GM21360 (cell line): ENCODE data around the gene TXNDC8.

Experiments used
- ATAC-seq: cut with Tn5 transposase; IDR thresholded peaks from one replicate; pipeline ENCODE4 v1.9.1; 2021; ENCODE audit warnings: mild to moderate bottlenecking, moderate library complexity; ENCODE audit not compliant: unreplicated experiment

Gene TXNDC8

GRCh38 chr9:110282739-110283081 lies 55.0 kb downstream of the TXNDC8 start:
- no peak for ATAC-seq

- no peak for ATAC-seq
Measured at GRCh38 chr9:110282018-110282738, 55.5 kb downstream of the TXNDC8 start.

- no peak for ATAC-seq
Measured at GRCh38 chr9:110278080-110278707, 59.5 kb downstream of the TXNDC8 start.

GRCh38 chr9:110276781-110277180 lies 60.9 kb downstream of the TXNDC8 start:
- ATAC-seq: no peak

- ATAC-seq: no peak
Measured at GRCh38 chr9:110270211-110270995, 67.3 kb downstream of the TXNDC8 start.

GRCh38 chr9:110266795-110267194 lies 70.9 kb downstream of the TXNDC8 start:
- ATAC-seq: no peak

GRCh38 chr9:110261632-110262031 lies 76.0 kb downstream of the TXNDC8 start:
- ATAC-seq: no peak

GRCh38 chr9:110260911-110261310 lies 76.8 kb downstream of the TXNDC8 start:
- ATAC-seq: no peak

- no peak for ATAC-seq
Measured at GRCh38 chr9:110259566-110259965, 78.1 kb downstream of the TXNDC8 start.

GRCh38 chr9:110258690-110259091 lies 79.0 kb downstream of the TXNDC8 start:
- no peak for ATAC-seq

GRCh38 chr9:110257956-110258355 lies 79.7 kb downstream of the TXNDC8 start:
- ATAC-seq: no peak

GRCh38 chr9:110257097-110257841 lies 80.4 kb downstream of the TXNDC8 start:
- peak; percentile 2 for ATAC-seq

GRCh38 chr9:110256380-110257096 lies 81.1 kb downstream of the TXNDC8 start, which contains the start of gene TXN:
Gene TXN, minus strand, starts transcription at chr9:110256507. Its CDS starts 72 bp downstream, at chr9:110256435.
- peak; percentile 69 for ATAC-seq

- peak; percentile 15 for ATAC-seq
Measured at GRCh38 chr9:110255463-110256379, 81.9 kb downstream of the TXNDC8 start.

- ATAC-seq: no peak
Measured at GRCh38 chr9:110255034-110255462, 82.6 kb downstream of the TXNDC8 start.

- ATAC-seq: no peak
Measured at GRCh38 chr9:110254500-110254899, 83.2 kb downstream of the TXNDC8 start.
